B cell (primary cell): ENCODE measurements around the gene SLC30A3.

Experiments used
- EZH2 ChIP-seq: IDR thresholded peaks from 2 replicates; pipeline ENCODE4 v1.6.1; 2012; ENCODE audit warnings: borderline replicate concordance, low read depth, mild to moderate bottlenecking, moderate library complexity, low read length; ENCODE audit not compliant: insufficient read depth, poor library complexity, severe bottlenecking
- TF ChIP-seq, protein P1 (sequence below): fragments of 200-600 bp; IDR thresholded peaks from one replicate; pipeline ENCODE4 v1.8.0; 2022; ENCODE audit warnings: antibody characterized with exemption, mild to moderate bottlenecking

DNA sequence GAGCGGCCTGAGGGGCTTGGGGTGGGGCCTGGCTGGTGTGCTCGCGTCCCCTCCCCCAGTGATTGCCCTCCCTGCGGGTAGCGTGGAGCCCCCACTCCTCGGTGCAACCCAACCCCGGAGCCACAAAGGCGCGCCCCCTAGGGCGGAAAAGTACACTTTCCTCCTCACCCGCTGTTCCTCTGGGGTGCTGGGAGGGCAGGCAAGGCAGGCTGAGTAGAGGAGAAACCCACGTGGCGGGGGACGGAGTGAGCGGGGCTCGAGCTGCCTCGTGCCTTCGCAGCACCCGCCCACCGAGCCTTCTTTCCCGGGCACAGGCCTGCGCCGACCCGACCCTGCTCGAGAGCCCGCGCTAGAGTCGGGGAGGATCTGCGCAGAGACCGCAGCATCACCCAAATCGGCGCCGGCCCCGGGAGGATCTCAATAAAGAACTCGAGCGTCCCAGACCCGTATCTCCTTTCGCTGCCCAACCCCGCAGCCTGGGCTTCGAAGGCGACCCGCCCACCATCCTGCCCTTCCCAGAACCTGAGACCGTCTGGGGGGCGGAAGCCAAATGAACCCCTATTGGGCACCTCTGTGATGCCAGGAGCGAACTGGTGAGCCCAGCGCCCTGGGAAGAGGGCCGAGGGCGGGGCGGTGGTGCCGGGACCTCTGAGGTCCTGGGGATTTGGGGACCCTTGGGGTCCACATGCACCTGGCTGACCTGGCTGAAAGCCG, 43.9 kb upstream of the SLC30A3 start:
- TF ChIP-seq, protein P1, sequence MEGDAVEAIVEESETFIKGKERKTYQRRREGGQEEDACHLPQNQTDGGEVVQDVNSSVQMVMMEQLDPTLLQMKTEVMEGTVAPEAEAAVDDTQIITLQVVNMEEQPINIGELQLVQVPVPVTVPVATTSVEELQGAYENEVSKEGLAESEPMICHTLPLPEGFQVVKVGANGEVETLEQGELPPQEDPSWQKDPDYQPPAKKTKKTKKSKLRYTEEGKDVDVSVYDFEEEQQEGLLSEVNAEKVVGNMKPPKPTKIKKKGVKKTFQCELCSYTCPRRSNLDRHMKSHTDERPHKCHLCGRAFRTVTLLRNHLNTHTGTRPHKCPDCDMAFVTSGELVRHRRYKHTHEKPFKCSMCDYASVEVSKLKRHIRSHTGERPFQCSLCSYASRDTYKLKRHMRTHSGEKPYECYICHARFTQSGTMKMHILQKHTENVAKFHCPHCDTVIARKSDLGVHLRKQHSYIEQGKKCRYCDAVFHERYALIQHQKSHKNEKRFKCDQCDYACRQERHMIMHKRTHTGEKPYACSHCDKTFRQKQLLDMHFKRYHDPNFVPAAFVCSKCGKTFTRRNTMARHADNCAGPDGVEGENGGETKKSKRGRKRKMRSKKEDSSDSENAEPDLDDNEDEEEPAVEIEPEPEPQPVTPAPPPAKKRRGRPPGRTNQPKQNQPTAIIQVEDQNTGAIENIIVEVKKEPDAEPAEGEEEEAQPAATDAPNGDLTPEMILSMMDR = no peak
- no peak for TF ChIP-seq EZH2
